Nephron progenitor cell (in vitro differentiated cells): ENCODE data around the gene CCDC154.

ENCODE experiments used
- DNase-seq: peaks from one replicate; pipeline ENCODE4 v3.0.0; 2021
- H3K27ac Mint-ChIP-seq: 2 replicates; pipeline ENCODE4 v1.8.0; 2021; ENCODE audit warnings: mild to moderate bottlenecking, moderate library complexity, mixed read lengths
- H3K27me3 Mint-ChIP-seq: 2 replicates; pipeline ENCODE4 v1.8.0; 2021; ENCODE audit warnings: mild to moderate bottlenecking, low read depth, mixed read lengths; ENCODE audit not compliant: poor library complexity
- H3K36me3 Mint-ChIP-seq: 2 replicates; pipeline ENCODE4 v1.8.0; 2021; ENCODE audit warnings: low read depth, mixed read lengths
- H3K4me1 Mint-ChIP-seq: 2 replicates; pipeline ENCODE4 v1.8.0; 2021; ENCODE audit warnings: mixed read lengths
- H3K4me3 Mint-ChIP-seq: 2 replicates; pipeline ENCODE4 v1.8.0; 2021; ENCODE audit warnings: mild to moderate bottlenecking, moderate library complexity, mixed read lengths
- H3K9me3 Mint-ChIP-seq: 2 replicates; pipeline ENCODE4 v1.8.0; 2021; ENCODE audit warnings: mild to moderate bottlenecking, moderate library complexity, mixed read lengths
- TF ChIP-seq, protein P1 (sequence below): fragments of 200-600 bp; sonication (generic); IDR thresholded peaks from 2 replicates; pipeline ENCODE4 v1.5.0; 2021; ENCODE audit warnings: antibody characterized with exemption

CCDC154 gene

DNA sequence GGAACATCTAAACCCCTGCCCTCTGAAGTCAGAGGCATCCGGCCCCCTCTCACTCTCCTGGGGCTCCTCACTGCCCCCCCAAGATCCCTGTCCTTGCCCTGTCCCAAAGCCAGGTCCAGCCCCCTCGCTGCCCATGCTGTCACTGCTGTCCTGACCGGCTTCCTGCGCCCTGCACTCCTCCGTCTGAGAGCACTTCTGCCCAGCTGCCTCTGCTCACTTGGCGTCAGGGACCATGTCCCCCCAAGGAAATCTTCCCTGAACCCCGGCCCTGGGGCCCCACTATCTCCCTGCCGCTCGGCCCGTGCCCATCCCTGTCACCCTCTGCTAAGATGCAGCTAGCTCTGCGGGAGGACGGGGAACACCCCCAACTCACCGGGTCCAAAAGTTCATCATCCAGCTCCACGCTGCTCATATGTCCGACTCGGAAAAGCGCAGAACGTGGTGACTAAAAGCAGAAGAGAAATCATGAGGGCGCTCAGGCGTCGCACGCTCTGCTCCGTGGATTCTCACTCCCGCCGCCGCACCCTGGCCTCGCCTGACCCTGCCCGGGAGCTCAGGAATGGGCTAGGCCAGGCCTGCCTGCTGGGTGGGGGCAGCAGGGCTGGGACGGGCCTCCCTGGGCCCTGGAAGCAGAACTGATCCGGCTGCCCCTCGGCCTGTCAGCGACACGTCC is 20.7 kb upstream of the CCDC154 start:
- Mint-ChIP-seq H3K27me3 (peaks cover under 1% of the 10 kb centered on the region), H3K36me3 (peaks cover 8% of the 10 kb centered on the region), H3K27ac (peak overlapping the region; percentile 94), H3K4me1 (peaks cover 6% of the 10 kb centered on the region), H3K9me3 (no peaks in the 10 kb centered on the region), H3K4me3 (no peak overlapping the region)
- DNase-seq: no peak
- TF ChIP-seq, protein P1, sequence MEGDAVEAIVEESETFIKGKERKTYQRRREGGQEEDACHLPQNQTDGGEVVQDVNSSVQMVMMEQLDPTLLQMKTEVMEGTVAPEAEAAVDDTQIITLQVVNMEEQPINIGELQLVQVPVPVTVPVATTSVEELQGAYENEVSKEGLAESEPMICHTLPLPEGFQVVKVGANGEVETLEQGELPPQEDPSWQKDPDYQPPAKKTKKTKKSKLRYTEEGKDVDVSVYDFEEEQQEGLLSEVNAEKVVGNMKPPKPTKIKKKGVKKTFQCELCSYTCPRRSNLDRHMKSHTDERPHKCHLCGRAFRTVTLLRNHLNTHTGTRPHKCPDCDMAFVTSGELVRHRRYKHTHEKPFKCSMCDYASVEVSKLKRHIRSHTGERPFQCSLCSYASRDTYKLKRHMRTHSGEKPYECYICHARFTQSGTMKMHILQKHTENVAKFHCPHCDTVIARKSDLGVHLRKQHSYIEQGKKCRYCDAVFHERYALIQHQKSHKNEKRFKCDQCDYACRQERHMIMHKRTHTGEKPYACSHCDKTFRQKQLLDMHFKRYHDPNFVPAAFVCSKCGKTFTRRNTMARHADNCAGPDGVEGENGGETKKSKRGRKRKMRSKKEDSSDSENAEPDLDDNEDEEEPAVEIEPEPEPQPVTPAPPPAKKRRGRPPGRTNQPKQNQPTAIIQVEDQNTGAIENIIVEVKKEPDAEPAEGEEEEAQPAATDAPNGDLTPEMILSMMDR: no peak

DNA sequence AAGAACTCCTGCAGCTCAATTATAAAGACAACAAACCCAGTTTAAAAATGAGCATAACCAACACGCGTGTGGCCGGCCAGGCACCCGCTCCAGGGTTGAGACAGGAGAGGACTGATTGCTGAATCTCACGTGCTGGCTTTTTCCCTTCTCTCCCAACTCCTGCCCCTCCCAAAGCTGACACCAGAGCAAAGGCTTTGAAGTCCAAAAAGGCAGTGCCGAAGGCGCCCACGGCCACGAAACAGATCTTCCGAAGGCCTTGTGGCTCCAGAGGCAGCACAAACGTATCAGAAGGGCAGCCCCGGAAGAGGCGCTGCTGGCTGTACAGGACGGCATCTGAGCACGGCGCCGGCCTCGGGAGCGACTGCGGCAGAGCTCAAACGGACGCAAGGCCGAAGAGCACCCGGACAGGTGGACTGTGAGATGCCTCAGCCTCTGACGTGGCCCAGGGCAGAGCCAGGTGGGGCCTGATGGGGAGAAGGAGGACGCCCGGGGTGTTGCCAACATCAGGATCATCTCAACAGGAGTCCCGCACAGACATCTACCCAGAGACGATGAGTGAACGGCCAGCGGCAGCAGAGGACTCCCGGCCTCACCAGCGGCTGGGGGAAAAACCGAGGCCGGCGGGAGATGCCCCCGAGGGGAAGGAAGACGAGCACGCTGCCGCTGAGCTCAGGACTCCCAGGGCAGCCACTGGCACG is 20.0 kb upstream of the CCDC154 start:
- no peak overlapping the region for H3K27ac Mint-ChIP-seq
- peaks cover 8% of the 10 kb centered on the region for H3K36me3 Mint-ChIP-seq
- H3K27me3 Mint-ChIP-seq: no peaks in the 10 kb centered on the region
- H3K9me3 Mint-ChIP-seq: no peaks in the 10 kb centered on the region
- DNase-seq: no peak
- H3K4me3 Mint-ChIP-seq: no peak overlapping the region
- no peaks in the 10 kb centered on the region for H3K4me1 Mint-ChIP-seq
- TF ChIP-seq, protein P1: no peak

DNA sequence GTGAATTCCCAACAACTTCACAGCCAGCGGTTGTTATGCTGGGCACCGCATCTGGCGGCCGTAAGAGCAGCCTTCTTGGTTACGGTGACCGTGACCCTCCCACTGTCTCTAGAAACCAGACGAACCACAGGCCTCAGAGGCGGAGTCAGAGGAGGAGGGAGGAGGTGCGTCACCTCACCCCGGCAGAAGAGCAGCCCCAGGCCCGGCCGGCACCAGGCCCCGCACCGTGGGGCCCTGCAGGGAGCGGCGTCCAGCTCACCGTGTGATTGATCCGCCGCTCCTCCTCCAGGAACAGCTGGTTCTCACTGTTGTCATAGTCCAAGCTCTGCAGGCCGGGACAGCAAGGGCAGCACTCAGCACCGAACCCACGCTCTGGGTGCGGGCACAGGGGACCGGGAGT is 16.8 kb upstream of the CCDC154 start:
- H3K27ac Mint-ChIP-seq: no peak overlapping the region
- DNase-seq: no peak
- no peak overlapping the region for H3K4me3 Mint-ChIP-seq
- H3K27me3 Mint-ChIP-seq: no peaks in the 10 kb centered on the region
- H3K9me3 Mint-ChIP-seq: no peaks in the 10 kb centered on the region
- no peaks in the 10 kb centered on the region for H3K4me1 Mint-ChIP-seq
- TF ChIP-seq, protein P1: no peak
- peaks cover 8% of the 10 kb centered on the region for H3K36me3 Mint-ChIP-seq

DNA sequence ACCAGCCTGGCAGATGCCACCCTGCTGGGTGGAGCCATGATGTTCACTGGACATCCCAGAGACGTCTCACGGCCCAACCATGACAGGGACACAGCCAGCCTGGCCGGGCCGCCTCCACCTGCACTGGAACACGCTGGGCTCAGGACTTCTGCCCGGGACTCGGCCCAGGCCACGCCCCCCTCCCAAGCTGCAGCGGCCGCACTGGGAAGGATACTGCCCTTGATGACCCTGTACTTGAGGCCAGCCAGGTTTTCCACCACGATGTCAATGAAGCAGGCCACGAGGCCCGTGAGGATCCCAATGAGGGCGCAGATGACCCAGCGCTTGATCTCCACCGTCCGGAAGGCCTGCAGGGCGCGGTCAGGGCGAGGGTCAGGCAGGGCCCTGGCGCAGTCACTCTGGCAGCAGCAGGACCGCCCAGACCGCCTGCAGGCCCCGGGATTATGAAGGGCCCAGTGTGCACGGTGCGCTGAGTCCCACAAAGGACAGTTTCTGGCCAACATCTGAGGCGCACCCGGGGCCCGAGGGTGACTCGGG is 16.3 kb upstream of the CCDC154 start:
- no peaks in the 10 kb centered on the region for H3K27me3 Mint-ChIP-seq
- H3K9me3 Mint-ChIP-seq: no peaks in the 10 kb centered on the region
- TF ChIP-seq, protein P1: no peak
- peaks cover 8% of the 10 kb centered on the region for H3K36me3 Mint-ChIP-seq
- DNase-seq: no peak
- no peak overlapping the region for H3K4me3 Mint-ChIP-seq
- no peaks in the 10 kb centered on the region for H3K4me1 Mint-ChIP-seq
- H3K27ac Mint-ChIP-seq: no peak overlapping the region

DNA sequence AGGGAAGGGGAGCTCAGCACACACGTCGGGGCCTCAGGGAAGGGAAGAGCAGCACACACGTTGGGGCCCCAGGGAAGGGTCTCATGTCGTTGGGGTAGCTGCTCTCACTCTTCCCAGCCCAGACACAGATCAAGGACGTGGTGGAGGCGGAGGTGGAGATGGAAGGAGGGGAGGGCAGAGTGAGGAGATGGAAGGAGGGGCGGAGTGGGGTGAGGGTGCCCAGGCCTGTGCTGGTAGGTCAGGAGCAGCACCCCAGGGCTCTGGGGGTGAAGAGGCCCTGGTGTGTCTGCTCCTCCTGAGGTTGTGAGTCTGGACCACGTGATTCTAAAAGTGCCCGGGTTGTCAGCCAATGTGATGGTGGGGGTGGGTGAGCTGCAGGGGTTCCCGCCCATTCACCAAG is 15.6 kb upstream of the CCDC154 start:
- no peak for DNase-seq
- H3K4me1 Mint-ChIP-seq: no peaks in the 10 kb centered on the region
- H3K4me3 Mint-ChIP-seq: no peak overlapping the region
- no peaks in the 10 kb centered on the region for H3K9me3 Mint-ChIP-seq
- peaks cover 8% of the 10 kb centered on the region for H3K36me3 Mint-ChIP-seq
- no peaks in the 10 kb centered on the region for H3K27me3 Mint-ChIP-seq
- no peak overlapping the region for H3K27ac Mint-ChIP-seq
- TF ChIP-seq, protein P1: no peak

DNA sequence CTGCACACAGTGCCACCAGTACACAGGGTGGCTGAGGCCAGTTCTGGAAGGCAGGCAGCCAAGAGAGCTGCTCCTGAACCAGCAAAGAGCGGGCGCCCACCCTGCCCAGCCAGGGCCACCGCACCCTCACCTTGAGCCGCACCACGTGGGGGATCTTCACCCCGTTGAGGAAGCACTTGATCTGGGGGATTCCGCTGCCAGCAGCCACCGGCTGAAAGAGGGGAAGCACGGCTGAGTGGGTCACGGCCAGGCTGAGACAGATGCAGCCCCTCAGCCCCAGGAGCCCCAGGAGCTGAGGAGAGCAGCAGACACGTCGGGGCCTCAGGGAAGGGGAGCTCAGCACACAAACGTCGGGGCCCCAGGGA is 14.6 kb upstream of the CCDC154 start:
- no peak overlapping the region for H3K4me3 Mint-ChIP-seq
- no peak for DNase-seq
- no peaks in the 10 kb centered on the region for H3K4me1 Mint-ChIP-seq
- H3K27ac Mint-ChIP-seq: no peak overlapping the region
- no peaks in the 10 kb centered on the region for H3K27me3 Mint-ChIP-seq
- TF ChIP-seq, protein P1: no peak
- H3K9me3 Mint-ChIP-seq: no peaks in the 10 kb centered on the region
- peaks cover 8% of the 10 kb centered on the region for H3K36me3 Mint-ChIP-seq
